Body of pancreas (tissue), 4 donors: Measurements from ENCODE around the gene AMPH.

Experiments
- POLR2A ChIP-seq, 3 donors: fragments of 450-650 bp; IDR thresholded peaks; one replicate each; pipeline ENCODE4 v1.6.1; 2016; ENCODE audit warnings: antibody characterized with exemption in 3 of 3, mild to moderate bottlenecking in 2 of 3
- TF ChIP-seq, protein P1 (sequence below), 7 experiments: fragments of 450-650 bp in 4 of 7; fragments of 200-600 bp in 3 of 7; sonication (generic) in 3 of 7; IDR thresholded peaks; one replicate each; pipeline ENCODE4 v1.5.1; 2016 to 2019; ENCODE audit warnings: antibody characterized with exemption in 7 of 7

DNA sequence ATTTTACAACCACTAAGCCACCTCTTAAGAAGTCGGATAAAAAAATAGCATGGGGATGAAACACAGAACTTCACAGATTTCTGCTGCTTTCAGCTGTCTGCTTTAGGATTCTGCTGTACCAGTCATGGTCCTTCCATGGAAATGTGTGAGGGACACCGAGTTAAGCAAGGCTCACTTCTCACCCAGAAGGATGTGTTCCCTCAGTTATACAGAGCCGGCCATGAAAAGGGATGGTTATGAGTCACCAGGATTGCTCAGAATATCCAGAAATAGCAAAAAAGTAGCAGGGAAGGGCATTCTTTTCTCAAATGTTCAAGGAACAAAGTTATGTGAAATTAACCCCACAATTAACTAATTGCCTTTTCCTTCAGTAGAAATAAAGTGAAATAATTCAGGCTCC is 124.4 kb downstream of the AMPH start:
- TF ChIP-seq, protein P1, sequence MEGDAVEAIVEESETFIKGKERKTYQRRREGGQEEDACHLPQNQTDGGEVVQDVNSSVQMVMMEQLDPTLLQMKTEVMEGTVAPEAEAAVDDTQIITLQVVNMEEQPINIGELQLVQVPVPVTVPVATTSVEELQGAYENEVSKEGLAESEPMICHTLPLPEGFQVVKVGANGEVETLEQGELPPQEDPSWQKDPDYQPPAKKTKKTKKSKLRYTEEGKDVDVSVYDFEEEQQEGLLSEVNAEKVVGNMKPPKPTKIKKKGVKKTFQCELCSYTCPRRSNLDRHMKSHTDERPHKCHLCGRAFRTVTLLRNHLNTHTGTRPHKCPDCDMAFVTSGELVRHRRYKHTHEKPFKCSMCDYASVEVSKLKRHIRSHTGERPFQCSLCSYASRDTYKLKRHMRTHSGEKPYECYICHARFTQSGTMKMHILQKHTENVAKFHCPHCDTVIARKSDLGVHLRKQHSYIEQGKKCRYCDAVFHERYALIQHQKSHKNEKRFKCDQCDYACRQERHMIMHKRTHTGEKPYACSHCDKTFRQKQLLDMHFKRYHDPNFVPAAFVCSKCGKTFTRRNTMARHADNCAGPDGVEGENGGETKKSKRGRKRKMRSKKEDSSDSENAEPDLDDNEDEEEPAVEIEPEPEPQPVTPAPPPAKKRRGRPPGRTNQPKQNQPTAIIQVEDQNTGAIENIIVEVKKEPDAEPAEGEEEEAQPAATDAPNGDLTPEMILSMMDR (IDR thresholded peaks at IDR 0.05), result no peak
- no peak for TF ChIP-seq POLR2A (IDR thresholded peaks at IDR 0.05)
